Thyroid gland (tissue), 4 donors: ENCODE results near the gene HACD2. TPM values are rescaled to one million over a fixed set of nuclear protein-coding genes. Genes with fewer than 3 reads are reported as not detected.

Source experiments
- DNase-seq, 2 donors: peaks; one replicate each; pipeline ENCODE4 v3.0.0-alpha.2; 2019
- H3K27ac ChIP-seq, 3 donors: fragments of 200-600 bp; sonication (generic); 1 replicate in 2 of 3; 2 replicates in 1 of 3; pipeline ENCODE4 v1.5.1; 2016 to 2019; ENCODE audit warnings: mild to moderate bottlenecking in 1 of 3, moderate library complexity in 1 of 3
- H3K27me3 ChIP-seq: fragments of 200-600 bp; sonication (generic); one replicate; pipeline ENCODE4 v1.5.1; 2019
- H3K36me3 ChIP-seq, 2 donors: fragments of 200-600 bp; sonication (generic); one replicate each; pipeline ENCODE4 v1.5.1; 2016 to 2019
- H3K4me1 ChIP-seq, 2 donors: fragments of 200-600 bp; sonication (generic); one replicate each; pipeline ENCODE4 v1.5.1; 2017 to 2019
- H3K4me3 ChIP-seq, 3 donors: fragments of 200-600 bp; sonication (generic); replicated peaks in 1 of 3; 1 replicate in 2 of 3; 2 replicates in 1 of 3; pipeline ENCODE4 v1.5.1; 2016; ENCODE audit warnings: mild to moderate bottlenecking in 1 of 3
- H3K9me3 ChIP-seq: fragments of 200-600 bp; sonication (generic); one replicate; pipeline ENCODE4 v1.5.1; 2017
- CTCF ChIP-seq, 6 experiments: fragments of 200-600 bp in 3 of 6; fragments of 450-650 bp in 3 of 6; sonication (generic) in 3 of 6; IDR thresholded peaks; one replicate each; pipeline ENCODE4 v1.5.1; 2016 to 2019; ENCODE audit warnings: antibody characterized with exemption in 6 of 6, mild to moderate bottlenecking in 2 of 6, inconsistent platforms in 1 of 6, moderate library complexity in 1 of 6
- POLR2A ChIP-seq, 2 donors: fragments of 450-650 bp; IDR thresholded peaks; one replicate each; pipeline ENCODE4 v1.6.1; 2017; ENCODE audit warnings: antibody characterized with exemption in 2 of 2, mild to moderate bottlenecking in 2 of 2, moderate library complexity in 1 of 2
- whole genome bisulfite sequencing, 2 donors: methylation state at CpG; one replicate each; pipeline ENCODE4 v1.1.5; 2017; 5-methylcytosine and 5-hydroxymethylcytosine counted together
- intact Hi-C: fragments of 100-400 bp; cut with DNase I; formaldehyde crosslinking; loops from one replicate; pipeline ENCODE4 v1.15.1; 2023
- total RNA-seq, 4 donors: library from RNA; depleted of rRNA; stranded (reverse); fragments of >200 nt; gene quantifications; one replicate each; pipeline ENCODE4 v1.2.3, GENCODE V29; 2016

Gene HACD2
- total RNA-seq, 4 donors from 2014 or later, result 27.8 to 38.3 (median 32.2) TPM

- H3K9me3 ChIP-seq, result no peaks in the 10 kb centered on the region
- H3K4me3 ChIP-seq, result no peak overlapping the region
- no peak for DNase-seq
- 77 to 84% methylated on average over 5 of the region's 5 CpGs for WGBS, 2 donors
- H3K27me3 ChIP-seq, result no peaks in the 10 kb centered on the region
- intact Hi-C loops, result no loop called here
- TF ChIP-seq POLR2A (IDR thresholded peaks at IDR 0.05) (no peak), CTCF (IDR thresholded peaks at IDR 0.05) (no peak)
- peaks cover 0 to 6% of the 10 kb centered on the region in 2 donors for H3K4me1 ChIP-seq
- H3K36me3 ChIP-seq, result no peaks in the 10 kb centered on the region
- no peak overlapping the region for H3K27ac ChIP-seq
Observed at GRCh38 chr3:123623346-123623880, 38.6 kb upstream of the HACD2 start.

GRCh38 chr3:123622766-123623165, 37.9 kb upstream of the HACD2 start:
- DNase-seq, result no peak
- no peak for TF ChIP-seq POLR2A (IDR thresholded peaks at IDR 0.05)
- Histone ChIP-seq H3K4me1 (peaks cover 0 to 11% of the 10 kb centered on the region in 2 donors), H3K27me3 (no peaks in the 10 kb centered on the region), H3K27ac (no peak overlapping the region), H3K4me3 (no peak overlapping the region), H3K9me3 (no peaks in the 10 kb centered on the region), H3K36me3 (no peaks in the 10 kb centered on the region)
- intact Hi-C loops, result no loop called here
- 93 to 98% methylated on average over 2 of the region's 2 CpGs for WGBS, 2 donors

- Histone ChIP-seq H3K4me3 (no peak overlapping the region), H3K9me3 (no peaks in the 10 kb centered on the region), H3K4me1 (peaks cover 0 to 11% of the 10 kb centered on the region in 2 donors), H3K27me3 (no peaks in the 10 kb centered on the region), H3K27ac (no peak overlapping the region), H3K36me3 (no peaks in the 10 kb centered on the region)
- intact Hi-C loops, result no loop called here
- TF ChIP-seq POLR2A (IDR thresholded peaks at IDR 0.05) (no peak), CTCF (IDR thresholded peaks at IDR 0.05) (no peak)
- no peak for DNase-seq
- WGBS, 2 donors, result 82 to 86% methylated on average over 7 of the region's 7 CpGs
Observed at GRCh38 chr3:123621850-123622189, 37.0 kb upstream of the HACD2 start.

GRCh38 chr3:123621186-123621849, 36.5 kb upstream of the HACD2 start:
- no peak overlapping the region for H3K27ac ChIP-seq
- H3K36me3 ChIP-seq, result no peaks in the 10 kb centered on the region
- H3K4me3 ChIP-seq, result no peak overlapping the region
- no peaks in the 10 kb centered on the region for H3K27me3 ChIP-seq
- no peak for TF ChIP-seq POLR2A (IDR thresholded peaks at IDR 0.05)
- TF ChIP-seq CTCF (IDR thresholded peaks at IDR 0.05), result no peak
- H3K4me1 ChIP-seq, result peaks cover 0 to 11% of the 10 kb centered on the region in 2 donors
- intact Hi-C loops, result no loop called here
- WGBS, 2 donors, result 64 to 68% methylated on average over 7 of the region's 7 CpGs
- H3K9me3 ChIP-seq, result no peaks in the 10 kb centered on the region
- DNase-seq, result no peak

- 75 to 93% methylated on average over 3 to 8 of the region's 8 CpGs for WGBS, 2 donors
- peaks cover 0 to 11% of the 10 kb centered on the region in 2 donors for H3K4me1 ChIP-seq
- DNase-seq, result no peak
Observed at GRCh38 chr3:123620343-123620742, 35.5 kb upstream of the HACD2 start.

More at GRCh38 chr3:123620343-123620742, 35.5 kb upstream of the HACD2 start:
- TF ChIP-seq POLR2A (IDR thresholded peaks at IDR 0.05) (no peak), CTCF (IDR thresholded peaks at IDR 0.05) (no peak)
- intact Hi-C loops, result no loop called here
- Histone ChIP-seq H3K9me3 (no peaks in the 10 kb centered on the region), H3K4me3 (no peak overlapping the region), H3K27me3 (no peaks in the 10 kb centered on the region), H3K36me3 (no peaks in the 10 kb centered on the region), H3K27ac (no peak overlapping the region)
